HepG2 (cell line): ENCODE results near the gene ERF. TPM values are rescaled to one million over a fixed set of nuclear protein-coding genes. Genes with fewer than 3 reads are reported as not detected.

Experiments used
- ATAC-seq: fragments of 200-7000 bp; cut with Tn5 transposase; 3 replicates; pipeline ENCODE4 v1.9.1; 2020; ENCODE audit warnings: mild to moderate bottlenecking, moderate library complexity
- BruUV-seq: library from RNA; stranded (reverse); fragments of 400-500 nt; replicated peaks from 2 replicates; lab custom pipeline; 2021; lab: Mats Ljungman, UMichigan
- CTCF ChIA-PET: fragments of 300-600 bp; formaldehyde crosslinking; extraction: SDS; loops from one replicate; lab custom pipeline; 2021; ENCODE audit warnings: low total read pairs, inconsistent platforms, low intra/inter-chr PET ratio; lab: Yijun Ruan, JAX
- POLR2A ChIA-PET: fragments of 350-600 bp; sonication (Branson Sonifier 250); formaldehyde crosslinking; loops from one replicate; lab custom pipeline; 2020; ENCODE audit warnings: antibody characterized with exemption, inconsistent platforms; lab: Yijun Ruan, JAX
- DNase-seq: peaks from one replicate; pipeline ENCODE4 v3.0.0-alpha.2; 2015; ENCODE audit warnings: low spot score
- FAIRE-seq: peaks from 3 replicates; lab custom pipeline; 2011; peaks lifted over from hg19 to GRCh38; lab: Jason Lieb, UNC
- H2AFZ ChIP-seq: one replicate; pipeline ENCODE4 v1.6.1; 2011; ENCODE audit warnings: low read length, inconsistent platforms
- H3K27ac ChIP-seq: fragments of 300-600 bp; 3 replicates; pipeline ENCODE4 v1.8.0; 2011; ENCODE audit warnings: mixed run types, mild to moderate bottlenecking, mixed read lengths, low read length, inconsistent platforms; ENCODE audit not compliant: insufficient read depth; ENCODE audit errors: extremely low read length
- H3K27me3 ChIP-seq, 2 experiments: fragments of 200-600 bp in 1 of 2; 2 replicates in 1 of 2; 3 replicates in 1 of 2; pipeline versions ENCODE4 v1.6.0 to v1.8.0; 2011; ENCODE audit warnings: low read length in 2 of 2, mild to moderate bottlenecking in 2 of 2, moderate library complexity in 2 of 2, inconsistent platforms in 1 of 2; ENCODE audit not compliant: insufficient read depth in 2 of 2, control insufficient read depth in 1 of 2
- H3K36me3 ChIP-seq, 2 experiments: fragments of 200-600 bp in 1 of 2; replicated peaks in 1 of 2; 2 replicates in 1 of 2; 3 replicates in 1 of 2; pipeline versions ENCODE4 v1.5.1 to v1.8.0; 2011; ENCODE audit warnings: low read length in 2 of 2, inconsistent platforms in 1 of 2; ENCODE audit not compliant: insufficient read depth in 2 of 2, control insufficient read depth in 1 of 2
- H3K4me1 ChIP-seq: 2 replicates; pipeline ENCODE4 v1.5.1; 2012; ENCODE audit warnings: low read length, inconsistent platforms; ENCODE audit not compliant: insufficient read depth
- H3K4me2 ChIP-seq: 2 replicates; pipeline ENCODE4 v1.6.0; 2011; ENCODE audit warnings: low read depth, low read length, inconsistent platforms
- H3K4me3 ChIP-seq, 3 experiments: fragments of 200-600 bp in 1 of 3; sonication (generic), shearing (Covaris generic) in 1 of 3; replicated peaks in 1 of 3; 2 replicates each; pipeline ENCODE4 v1.5.1; 2011 to 2016; ENCODE audit warnings: low read length in 3 of 3, inconsistent platforms in 2 of 3, low read depth in 2 of 3, mild to moderate bottlenecking in 2 of 3, control low read depth in 1 of 3, mixed read lengths in 1 of 3; ENCODE audit not compliant: insufficient read depth in 1 of 3
- H3K79me2 ChIP-seq: one replicate; pipeline ENCODE4 v1.6.1; 2011; ENCODE audit warnings: low read length, inconsistent platforms; ENCODE audit not compliant: insufficient read depth
- H3K9ac ChIP-seq: 2 replicates; pipeline ENCODE4 v1.6.0; 2011; ENCODE audit warnings: mild to moderate bottlenecking, low read depth, low read length, inconsistent platforms; ENCODE audit not compliant: insufficient read depth
- H3K9me3 ChIP-seq: 2 replicates; pipeline ENCODE4 v1.5.1; 2012; ENCODE audit warnings: mild to moderate bottlenecking, low read length
- H4K20me1 ChIP-seq: 2 replicates; pipeline ENCODE4 v1.6.0; 2011; ENCODE audit warnings: inconsistent platforms, mild to moderate bottlenecking, low read length, moderate library complexity; ENCODE audit not compliant: insufficient read depth
- CHCHD3 ChIP-seq: sonication (generic); formaldehyde crosslinking; IDR thresholded peaks from 2 replicates; pipeline ENCODE4 v1.8.0; 2022; ENCODE audit warnings: mild to moderate bottlenecking, missing genetic modification reagents, moderate library complexity
- FOSL2 ChIP-seq: sonication (generic); formaldehyde crosslinking; IDR thresholded peaks from 2 replicates; pipeline ENCODE4 v1.4.0; 2020; ENCODE audit warnings: missing genetic modification reagents
- MXD4 ChIP-seq: IDR thresholded peaks from 2 replicates; pipeline ENCODE4 v1.6.1; 2016; ENCODE audit warnings: mild to moderate bottlenecking, missing biosample characterization, missing genetic modification reagents
- RBM39 ChIP-seq: fragments of 200-400 bp; formaldehyde crosslinking; IDR thresholded peaks from one replicate; pipeline ENCODE4 v1.6.1; 2018; ENCODE audit warnings: antibody characterized with exemption, mild to moderate bottlenecking, low read depth, low read length; ENCODE audit not compliant: poor library complexity, severe bottlenecking
- SCMH1 ChIP-seq: sonication (generic); formaldehyde crosslinking; IDR thresholded peaks from 2 replicates; pipeline ENCODE4 v1.9.0; 2021; ENCODE audit warnings: missing genetic modification reagents, mild to moderate bottlenecking, borderline replicate concordance
- SMC3 ChIP-seq: IDR thresholded peaks from 2 replicates; pipeline ENCODE4 v1.6.1; 2011; ENCODE audit warnings: low read length, improper control_type of control experiment
- TRIM22 ChIP-seq: fragments of 450-650 bp; IDR thresholded peaks from 2 replicates; pipeline ENCODE4 v1.6.1; 2017
- ZBTB38 ChIP-seq: sonication (generic); formaldehyde crosslinking; IDR thresholded peaks from 2 replicates; pipeline ENCODE4 v1.5.1; 2020; ENCODE audit warnings: mild to moderate bottlenecking, missing genetic modification reagents
- ZNF337 ChIP-seq: sonication (generic); formaldehyde crosslinking; IDR thresholded peaks from 2 replicates; pipeline ENCODE4 v1.5.1; 2020; ENCODE audit warnings: missing genetic modification reagents, low read depth, mild to moderate bottlenecking, borderline replicate concordance
- ZNF407 ChIP-seq: sonication (generic); formaldehyde crosslinking; IDR thresholded peaks from one replicate; pipeline ENCODE4 v1.5.1; 2020; ENCODE audit warnings: mild to moderate bottlenecking, missing genetic modification reagents; ENCODE audit errors: not compliant biosample characterization
- WGBS: methylation state at CpG from one replicate; pipeline ENCODE4 v1.1.6; 2017; ENCODE audit warnings: low lambda C conversion rate; 5-methylcytosine and 5-hydroxymethylcytosine counted together
- in situ Hi-C: cut with HindIII; loops from 2 replicates; pipeline ENCODE4 v1.10.0; 2017; ENCODE audit warnings: low pct_unique_long_range_greater_than_20kb; ENCODE audit not compliant: extremely low pct_ligation_motif_present
- intact Hi-C: fragments of 100-400 bp; cut with micrococcal nuclease; formaldehyde crosslinking; loops from one replicate; pipeline ENCODE4 v1.10.0; 2022; ENCODE audit not compliant: unreplicated experiment
- polyA plus RNA-seq, 8 experiments: library from polyadenylated mRNA; depleted of rRNA in 3 of 8; stranded (reverse) in 7 of 8; unstranded in 1 of 8; fragments of >200 nt; fragmentation: Illumina TruSeq in 4 of 8; extraction: Trizol in 4 of 8; gene quantifications; 2 replicates each; pipeline versions ENCODE4 v1.2.1 to v1.2.3, GENCODE V29; 2011 to 2016; ENCODE audit warnings: low read depth in 4 of 8, missing spikeins in 1 of 8, mixed read lengths in 1 of 8; ENCODE audit not compliant: insufficient read depth in 1 of 8
- total RNA-seq, 5 experiments: library from RNA; depleted of rRNA; stranded (reverse); fragments of >200 nt; fragmentation: Illumina TruSeq; extraction: Trizol; gene quantifications; 2 replicates each; pipeline ENCODE4 v1.2.3, GENCODE V29; 2016; ENCODE audit warnings: low read depth in 1 of 5
- TF ChIP-seq, protein P1 (sequence below): sonication (generic); formaldehyde crosslinking; IDR thresholded peaks from 2 replicates; pipeline ENCODE4 v1.8.1; 2023; ENCODE audit warnings: missing genetic modification reagents, mild to moderate bottlenecking, borderline replicate concordance

Gene ERF
- total and polyA plus RNA-seq, 2 of the 13 experiments (the other 11 are each of a cell fraction or from before 2014, with no cell fraction given) = 67.1 to 69.9 TPM

DNA sequence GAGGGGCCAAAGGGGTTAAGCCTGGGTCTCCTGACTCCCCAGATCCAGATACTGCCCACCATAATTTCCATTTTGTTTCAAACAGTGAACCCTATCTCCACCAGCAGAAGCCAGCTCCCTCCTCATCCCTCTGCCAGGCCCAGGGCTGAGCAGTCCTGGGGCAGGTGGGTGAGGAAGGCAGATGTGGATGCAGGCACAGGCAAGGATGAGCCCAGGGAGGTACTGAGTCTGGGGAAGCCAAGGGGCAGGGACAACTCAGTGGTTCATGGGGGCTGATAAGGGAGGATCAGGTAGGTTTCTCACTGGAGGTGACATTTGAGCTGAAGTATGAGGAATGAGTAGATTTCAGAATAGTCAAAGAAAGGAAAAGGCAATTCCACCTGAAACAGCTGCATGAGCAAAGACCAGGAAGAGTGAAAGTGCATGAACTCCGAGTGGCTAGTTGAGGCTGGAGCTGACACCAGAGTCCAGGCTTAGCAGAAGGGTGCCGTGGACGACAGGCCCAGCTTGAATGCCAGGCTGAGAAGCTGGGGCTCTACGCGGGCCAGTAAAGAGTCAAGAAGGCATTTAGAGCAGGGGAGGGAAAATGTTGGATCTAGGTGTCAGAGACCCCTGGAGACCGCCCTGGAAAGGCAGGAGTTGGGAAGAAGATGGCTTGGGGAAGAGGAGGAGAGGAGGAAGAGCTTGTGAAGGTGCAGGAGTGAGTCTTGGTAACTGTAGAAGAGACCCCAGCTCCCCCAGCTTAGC, 24.4 kb upstream of the ERF start:
- H3K9me3 ChIP-seq = no peaks in the 10 kb centered on the region
- peak overlapping the region; percentile 70 to 83 (median 73) for H3K4me3 ChIP-seq
- WGBS = 25% methylated on average over 6 of the region's 6 CpGs
- ChIA-PET CTCF (interaction anchor here (1.0 to 1.9 kb wide), 4 partner anchors 8 to 35 kb away, joined by 3 to 7 read pairs (median 6); no protein-coding TSS in a partner anchor), POLR2A (interaction anchor here (1.4 to 7.4 kb wide), 5 partner anchors 9 to 34 kb away, joined by 3 to 117 read pairs (median 25); partner anchors contain the start of genes CIC and GSK3A)
- no TSS peak for BruUV-seq
- H4K20me1 ChIP-seq = no peaks in the 10 kb centered on the region
- peak overlapping the region; percentile 86 for H3K4me2 ChIP-seq
- peaks cover 51% of the 10 kb centered on the region for H3K4me1 ChIP-seq
- H3K9ac ChIP-seq = peak overlapping the region; percentile 73
- intact Hi-C loops (loop anchor here (2.0 kb wide), 1 partner anchor 59 kb away; the partner anchor contains the start of gene ZNF526), in situ Hi-C loops (no loop called here)
- peak overlapping the region; percentile 72 for H3K27ac ChIP-seq
- DNase-seq (no peak), FAIRE-seq (no peak), ATAC-seq (no peak)
- no peak overlapping the region for H2AFZ ChIP-seq
- H3K79me2 ChIP-seq = peaks cover 11% of the 10 kb centered on the region
- no peaks in the 10 kb centered on the region for H3K27me3 ChIP-seq
- H3K36me3 ChIP-seq = peaks cover 4 to 8% of the 10 kb centered on the region in 2 experiments; a peak in 2 of 5 replicates
- TF ChIP-seq ZNF337 (CRISPR knock-in tag) (0 out of 2 replicates have a peak, but pooled peaks have one; percentile 11), MXD4 (CRISPR knock-in tag) (0 out of 2 replicates have a peak, but pooled peaks have one; percentile 9), ZNF407 (peak; percentile 22), ZBTB38 (CRISPR knock-in tag) (peak; percentile 44; the same call in 1 of the 2 replicates), FOSL2 (no peak), SMC3 (0 out of 2 replicates have a peak, but pooled peaks have one; percentile 21), RBM39 (no peak), TRIM22 (no peak), SCMH1 (CRISPR knock-in tag) (no peak), CHCHD3 (CRISPR knock-in tag) (no peak)
- TF ChIP-seq, protein P1, sequence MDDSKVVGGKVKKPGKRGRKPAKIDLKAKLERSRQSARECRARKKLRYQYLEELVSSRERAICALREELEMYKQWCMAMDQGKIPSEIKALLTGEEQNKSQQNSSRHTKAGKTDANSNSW (CRISPR knock-in tag) = no peak
